Glomerular visceral epithelial cell (primary cell): ENCODE results near the gene NDUFB3.

Experiments
- DNase-seq: peaks from one replicate; pipeline ENCODE4 v3.0.0-alpha.2; 2016; ENCODE audit errors: extremely low spot score

NDUFB3 gene

GRCh38 chr2:201128033-201128432 is 56.2 kb downstream of the NDUFB3 start:
- DNase-seq = no peak

DNA sequence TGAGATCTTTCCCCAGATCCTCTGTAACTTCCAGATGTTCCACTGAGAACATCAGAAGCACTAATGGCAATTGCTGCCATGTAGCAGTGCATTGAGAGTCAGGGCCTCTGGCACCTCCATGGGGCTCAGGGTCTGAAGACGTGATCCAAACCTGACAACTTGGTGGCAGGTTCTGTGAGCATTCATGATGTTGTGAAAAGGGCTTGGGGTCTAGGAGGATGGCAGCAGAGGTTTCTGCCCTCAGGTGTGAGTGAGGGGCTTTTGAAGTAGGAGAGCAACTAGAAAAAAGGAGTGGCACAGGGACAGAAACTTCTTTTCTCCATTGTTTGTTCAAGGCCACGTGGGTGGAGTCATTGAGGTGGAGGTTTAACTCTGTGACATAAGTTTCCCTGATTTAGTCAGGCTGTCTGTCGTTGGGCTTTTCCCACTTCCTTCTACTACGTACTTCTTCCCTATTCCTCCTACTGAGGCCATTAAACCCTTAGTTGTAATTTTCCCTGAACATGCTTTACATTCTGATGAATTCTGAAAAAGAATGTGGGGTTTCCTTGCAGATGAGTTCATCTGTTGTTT is 57.2 kb downstream of the NDUFB3 start:
- peak; percentile 80 for DNase-seq

- DNase-seq = peak; percentile 70
Measured at GRCh38 chr2:201130524-201131186, 58.9 kb downstream of the NDUFB3 start.

- DNase-seq = no peak
Measured at GRCh38 chr2:201132518-201132917, 60.7 kb downstream of the NDUFB3 start.
